Hepatocyte (in vitro differentiated cells): ENCODE measurements around the gene TMEM222.

Experiments
- EZH2phosphoT487 ChIP-seq: fragments of 200-600 bp; sonication (generic); IDR thresholded peaks from one replicate; pipeline ENCODE4 v1.6.1; 2018; ENCODE audit warnings: antibody characterized with exemption, mild to moderate bottlenecking, low read depth, moderate library complexity; ENCODE audit not compliant: unreplicated experiment, severe bottlenecking
- TF ChIP-seq, protein P1 (sequence below): fragments of 200-600 bp; sonication (generic); IDR thresholded peaks from 2 replicates; pipeline ENCODE4 v1.5.1; 2016; ENCODE audit warnings: antibody characterized with exemption, mild to moderate bottlenecking; ENCODE audit not compliant: poor library complexity

- TF ChIP-seq, protein P1, sequence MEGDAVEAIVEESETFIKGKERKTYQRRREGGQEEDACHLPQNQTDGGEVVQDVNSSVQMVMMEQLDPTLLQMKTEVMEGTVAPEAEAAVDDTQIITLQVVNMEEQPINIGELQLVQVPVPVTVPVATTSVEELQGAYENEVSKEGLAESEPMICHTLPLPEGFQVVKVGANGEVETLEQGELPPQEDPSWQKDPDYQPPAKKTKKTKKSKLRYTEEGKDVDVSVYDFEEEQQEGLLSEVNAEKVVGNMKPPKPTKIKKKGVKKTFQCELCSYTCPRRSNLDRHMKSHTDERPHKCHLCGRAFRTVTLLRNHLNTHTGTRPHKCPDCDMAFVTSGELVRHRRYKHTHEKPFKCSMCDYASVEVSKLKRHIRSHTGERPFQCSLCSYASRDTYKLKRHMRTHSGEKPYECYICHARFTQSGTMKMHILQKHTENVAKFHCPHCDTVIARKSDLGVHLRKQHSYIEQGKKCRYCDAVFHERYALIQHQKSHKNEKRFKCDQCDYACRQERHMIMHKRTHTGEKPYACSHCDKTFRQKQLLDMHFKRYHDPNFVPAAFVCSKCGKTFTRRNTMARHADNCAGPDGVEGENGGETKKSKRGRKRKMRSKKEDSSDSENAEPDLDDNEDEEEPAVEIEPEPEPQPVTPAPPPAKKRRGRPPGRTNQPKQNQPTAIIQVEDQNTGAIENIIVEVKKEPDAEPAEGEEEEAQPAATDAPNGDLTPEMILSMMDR = no peak
- no peak for TF ChIP-seq EZH2phosphoT487
Measured at GRCh38 chr1:27360159-27361043, 38.4 kb downstream of the TMEM222 start.
